IPS DF 6.9 (cell line): Measurements from ENCODE around the gene AHRR.

Source experiments
- DNase-seq: peaks from one replicate; pipeline ENCODE4 v3.0.0-alpha.2; 2013; ENCODE audit warnings: low read depth, low spot score
- H3K27ac ChIP-seq: one replicate; pipeline ENCODE4 v1.5.1; 2013; ENCODE audit warnings: low read length, control low read depth
- H3K27me3 ChIP-seq: 2 replicates; pipeline ENCODE4 v1.6.1; 2013; ENCODE audit warnings: mild to moderate bottlenecking, low read length; ENCODE audit not compliant: control insufficient read depth, insufficient read depth
- H3K36me3 ChIP-seq: 2 replicates; pipeline ENCODE4 v1.6.1; 2013; ENCODE audit warnings: low read length; ENCODE audit not compliant: control insufficient read depth, insufficient read depth
- H3K4me1 ChIP-seq: 2 replicates; pipeline ENCODE4 v1.6.1; 2013; ENCODE audit warnings: low read length; ENCODE audit not compliant: control insufficient read depth, insufficient read depth
- H3K4me3 ChIP-seq: 2 replicates; pipeline ENCODE4 v1.5.1; 2013; ENCODE audit warnings: mild to moderate bottlenecking, low read length
- H3K9me3 ChIP-seq: 2 replicates; pipeline ENCODE4 v1.6.1; 2013; ENCODE audit warnings: low read length, inconsistent platforms; ENCODE audit not compliant: control insufficient read depth, insufficient read depth
- WGBS: extraction: QIAGEN DNeasy Blood & Tissue Kit; methylation state at CpG from one replicate; pipeline ENCODE4 v1.1.7; 2013; ENCODE audit warnings: mixed read lengths, missing lambda C conversion rate; ENCODE audit not compliant: insufficient read length, insufficient coverage; 5-methylcytosine and 5-hydroxymethylcytosine counted together

AHRR gene

DNA sequence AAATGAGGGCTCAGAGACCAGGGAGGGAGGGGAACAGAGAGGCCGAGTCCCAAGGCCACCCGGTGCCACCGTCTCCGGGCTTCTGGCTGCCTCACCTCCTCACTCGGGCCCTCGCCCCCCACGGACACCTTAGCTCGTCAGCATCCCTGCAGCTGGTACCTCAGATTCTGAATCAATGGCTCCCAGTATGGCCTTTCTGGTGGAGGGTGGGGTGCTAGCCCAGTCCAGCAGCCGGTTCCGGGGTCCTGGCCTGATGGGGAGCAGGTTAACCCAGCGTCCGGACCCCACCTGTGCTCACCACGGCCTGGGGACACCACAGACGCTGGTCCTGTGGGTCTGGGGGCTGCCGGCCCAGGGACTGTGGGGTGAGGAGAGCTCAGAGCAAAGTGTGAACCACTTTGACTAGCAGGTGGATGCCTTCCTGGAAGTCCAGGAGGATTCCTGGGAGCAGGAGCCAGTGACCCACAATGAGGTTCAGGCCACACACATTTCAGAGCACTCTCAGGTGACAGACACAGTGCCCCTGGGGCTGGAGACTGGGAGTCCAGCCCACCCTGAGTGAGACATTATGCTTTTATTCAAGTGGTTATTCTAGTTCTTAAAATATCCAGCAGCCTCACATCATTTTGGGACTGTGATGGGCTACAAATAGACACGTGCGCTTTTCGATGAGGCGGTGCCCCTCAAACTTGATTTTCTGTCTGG lies 53.3 kb downstream of the AHRR start:
- no peak overlapping the region; the same call in 1 of the 2 replicates for H3K4me3 ChIP-seq
- no CpG with 5 or more reads among the region's 19 CpGs for WGBS
- H3K36me3 ChIP-seq = no peaks in the 10 kb centered on the region; the same call in 1 of the 2 replicates
- no peaks in the 10 kb centered on the region; the same call in 1 of the 2 replicates for H3K4me1 ChIP-seq
- peaks cover 5% of the 10 kb centered on the region; the same call in 1 of the 2 replicates for H3K27me3 ChIP-seq
- no peak for DNase-seq
- no peaks in the 10 kb centered on the region for H3K9me3 ChIP-seq
- no peak overlapping the region for H3K27ac ChIP-seq

DNA sequence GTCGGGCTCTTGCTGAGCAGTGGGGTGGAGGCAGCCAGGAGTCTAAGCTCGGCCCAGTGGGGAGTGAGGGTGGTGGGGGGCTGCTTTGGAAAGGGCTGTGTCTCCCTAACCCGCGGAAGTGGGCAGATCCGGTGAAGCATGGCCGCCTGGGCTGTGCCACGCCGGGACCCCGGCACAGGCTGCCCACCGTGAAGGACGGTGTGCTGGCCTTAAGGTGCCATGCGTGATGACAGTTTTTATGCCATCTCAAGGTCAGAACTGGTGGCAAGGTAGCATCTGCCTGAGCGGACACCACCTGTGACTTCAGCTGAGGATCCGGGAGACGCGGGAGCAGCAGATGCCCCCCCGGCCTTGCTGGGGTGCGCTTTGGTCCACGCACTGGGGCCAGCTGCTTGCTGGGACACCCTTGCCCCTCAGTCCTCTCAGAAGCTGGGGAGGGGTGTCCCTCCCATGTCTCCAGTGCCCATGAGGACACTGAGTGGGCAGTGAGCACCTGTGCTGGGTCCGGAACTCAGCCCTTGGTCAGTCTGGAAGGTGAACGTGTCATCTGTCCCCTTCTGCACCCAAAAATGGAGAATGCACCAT lies 53.9 kb downstream of the AHRR start:
- H3K36me3 ChIP-seq = no peaks in the 10 kb centered on the region; the same call in 1 of the 2 replicates
- peaks cover 5% of the 10 kb centered on the region; the same call in 1 of the 2 replicates for H3K27me3 ChIP-seq
- no peaks in the 10 kb centered on the region for H3K9me3 ChIP-seq
- H3K4me1 ChIP-seq = no peaks in the 10 kb centered on the region; the same call in 1 of the 2 replicates
- no peak overlapping the region for H3K4me3 ChIP-seq
- WGBS = no CpG with 5 or more reads among the region's 21 CpGs
- DNase-seq = no peak
- no peak overlapping the region for H3K27ac ChIP-seq

DNA sequence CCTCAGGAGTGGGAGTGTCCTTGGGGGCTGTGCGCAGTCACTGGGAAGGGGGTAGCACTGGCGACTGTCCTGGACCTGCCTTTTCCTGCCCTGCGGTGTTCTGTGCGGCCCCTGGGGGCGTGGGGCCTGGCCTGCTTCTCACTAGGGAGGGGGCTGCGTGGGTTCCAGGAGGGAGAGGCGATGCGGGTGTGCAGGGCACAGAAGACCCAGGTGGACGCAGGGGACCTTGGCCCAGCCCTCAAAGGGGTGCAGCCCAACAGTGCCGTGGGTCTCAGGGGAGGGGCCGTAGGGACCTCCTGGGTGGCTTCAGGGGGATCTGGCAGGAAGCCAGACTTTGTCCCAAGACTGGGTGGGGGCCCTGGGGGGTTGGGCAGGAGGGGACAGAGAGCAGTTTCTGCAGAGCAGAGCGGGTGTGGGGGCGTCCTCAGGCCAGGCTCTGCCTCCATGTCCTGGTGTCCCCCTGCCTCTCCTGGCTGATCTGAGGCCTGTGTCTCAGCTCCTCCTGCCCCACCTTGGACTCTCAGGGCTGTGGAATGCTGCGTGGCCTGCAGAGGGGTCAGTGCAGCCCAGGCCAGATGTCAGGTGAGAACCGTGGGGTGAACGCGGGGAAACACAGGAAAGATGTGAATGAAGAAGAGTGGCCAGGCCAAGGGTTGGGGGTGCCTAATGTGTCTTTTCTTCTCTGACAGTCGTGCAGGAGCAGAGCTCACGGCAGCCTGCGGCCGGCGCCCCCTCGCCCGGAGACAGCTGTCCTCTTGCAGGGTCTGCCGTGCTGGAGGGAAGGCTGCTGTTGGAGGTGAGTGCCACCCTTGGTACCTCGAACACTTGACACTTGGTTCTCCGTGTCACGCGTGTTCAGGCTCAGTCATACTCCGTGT lies 54.6 kb downstream of the AHRR start:
- no peak for DNase-seq
- H3K4me1 ChIP-seq = no peaks in the 10 kb centered on the region; the same call in 1 of the 2 replicates

DNA sequence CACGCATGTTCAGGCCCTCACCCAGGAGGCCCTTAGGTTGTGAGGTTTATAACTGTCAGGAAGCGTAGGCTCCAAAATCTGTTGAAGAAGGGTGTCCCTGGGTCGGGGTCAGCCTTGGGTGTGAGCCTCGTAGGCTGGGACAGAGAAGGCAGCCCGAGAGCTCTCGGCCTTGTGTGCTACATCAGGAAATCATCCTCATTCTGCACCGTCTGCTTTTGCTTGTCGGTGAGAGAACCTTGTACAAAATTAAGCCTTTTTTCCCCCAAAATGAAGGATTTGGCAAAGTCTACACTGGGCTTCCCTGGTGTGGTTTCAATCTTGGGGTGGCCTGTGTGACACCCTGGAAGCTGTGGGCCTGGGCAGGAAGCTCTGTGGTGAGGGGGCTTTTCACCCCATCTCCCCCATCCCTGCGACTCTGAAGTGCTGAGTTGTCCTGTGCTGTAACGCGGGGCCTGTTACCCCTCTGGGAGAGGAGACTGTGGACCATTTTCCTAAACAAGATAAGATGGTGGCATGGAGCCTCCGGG lies 55.3 kb downstream of the AHRR start:
- DNase-seq = no peak
- H3K4me1 ChIP-seq = no peaks in the 10 kb centered on the region; the same call in 1 of the 2 replicates
- no peak overlapping the region for H3K27ac ChIP-seq
- no peaks in the 10 kb centered on the region; the same call in 1 of the 2 replicates for H3K36me3 ChIP-seq
- no peak overlapping the region for H3K4me3 ChIP-seq
- no CpG with 5 or more reads among the region's 12 CpGs for WGBS
- no peaks in the 10 kb centered on the region for H3K9me3 ChIP-seq
- H3K27me3 ChIP-seq = peaks cover 5% of the 10 kb centered on the region; the same call in 1 of the 2 replicates

More for the DNA sequence above, 54.6 kb downstream of the AHRR start:
- peaks cover 5% of the 10 kb centered on the region; the same call in 1 of the 2 replicates for H3K27me3 ChIP-seq
- H3K36me3 ChIP-seq = no peaks in the 10 kb centered on the region; the same call in 1 of the 2 replicates
- no peak overlapping the region for H3K4me3 ChIP-seq
- no CpG with 5 or more reads among the region's 30 CpGs for WGBS
- H3K27ac ChIP-seq = no peak overlapping the region
- no peaks in the 10 kb centered on the region for H3K9me3 ChIP-seq

DNA sequence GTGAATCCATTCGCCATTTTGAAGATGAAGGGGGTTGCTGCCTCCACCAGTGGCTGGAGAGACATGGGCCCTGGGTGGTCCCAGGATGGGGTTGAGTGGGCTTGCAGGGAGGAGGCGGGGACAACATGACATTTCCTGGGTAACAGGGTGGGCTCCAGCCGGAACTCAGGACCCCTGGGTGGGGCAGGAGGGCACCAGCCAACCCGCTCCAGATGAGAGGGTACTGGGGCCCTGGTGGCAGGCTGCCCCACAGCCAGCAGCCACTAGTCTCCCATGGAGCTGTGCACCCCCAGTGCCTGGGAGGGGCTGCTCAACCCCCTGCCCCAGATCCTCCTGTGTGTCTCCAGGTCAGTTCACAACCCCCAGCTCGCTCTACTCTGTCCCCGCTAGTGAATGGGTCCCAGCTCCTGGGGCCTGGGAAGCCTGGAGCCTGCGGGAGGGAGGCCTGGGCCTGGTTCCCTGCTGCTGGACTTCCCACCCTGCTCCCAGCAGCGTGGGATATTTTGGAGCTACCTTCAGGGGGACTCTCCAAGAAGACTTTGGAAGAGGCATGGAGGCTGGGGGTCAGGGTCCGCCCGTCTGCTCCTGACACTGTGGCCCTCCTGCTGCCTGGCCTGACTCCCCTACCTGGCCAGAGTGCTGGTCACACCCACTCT lies 55.9 kb downstream of the AHRR start:
- DNase-seq = no peak
- no peak overlapping the region for H3K27ac ChIP-seq
- H3K4me1 ChIP-seq = no peaks in the 10 kb centered on the region; the same call in 1 of the 2 replicates
- H3K4me3 ChIP-seq = no peak overlapping the region
- peaks cover 5% of the 10 kb centered on the region; the same call in 1 of the 2 replicates for H3K27me3 ChIP-seq
- H3K9me3 ChIP-seq = no peaks in the 10 kb centered on the region
- no peaks in the 10 kb centered on the region; the same call in 1 of the 2 replicates for H3K36me3 ChIP-seq
- no CpG with 5 or more reads among the region's 10 CpGs for WGBS

DNA sequence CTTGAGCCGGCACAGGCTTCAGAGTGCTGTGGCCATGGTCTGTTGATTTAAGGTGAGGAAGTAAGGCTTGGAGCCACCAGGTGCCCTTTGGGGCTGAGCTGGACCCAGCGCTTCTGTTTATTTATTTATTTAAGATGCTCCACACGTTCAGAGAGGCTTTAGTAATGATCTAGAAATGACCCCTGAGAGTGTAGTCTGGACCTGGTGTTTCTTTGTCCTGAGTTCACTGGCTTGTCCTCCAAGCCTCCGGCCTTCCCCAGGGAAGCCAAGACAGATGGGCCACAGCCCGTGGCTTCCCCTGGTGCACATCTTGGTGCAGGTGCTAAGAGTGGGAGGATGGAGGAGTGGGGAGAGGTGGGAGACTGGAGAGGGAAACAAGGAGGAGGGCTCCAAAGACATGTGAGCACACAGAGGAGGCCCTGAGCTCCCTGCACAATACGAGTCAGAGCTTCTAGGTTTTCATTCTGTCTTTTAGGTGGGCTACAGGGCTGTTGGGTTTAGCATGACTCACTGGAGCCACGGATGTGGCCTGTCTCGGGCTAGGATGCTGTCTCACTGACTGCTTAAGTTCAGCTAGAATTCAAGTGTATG lies 56.9 kb downstream of the AHRR start:
- H3K27ac ChIP-seq = no peak overlapping the region

DNA sequence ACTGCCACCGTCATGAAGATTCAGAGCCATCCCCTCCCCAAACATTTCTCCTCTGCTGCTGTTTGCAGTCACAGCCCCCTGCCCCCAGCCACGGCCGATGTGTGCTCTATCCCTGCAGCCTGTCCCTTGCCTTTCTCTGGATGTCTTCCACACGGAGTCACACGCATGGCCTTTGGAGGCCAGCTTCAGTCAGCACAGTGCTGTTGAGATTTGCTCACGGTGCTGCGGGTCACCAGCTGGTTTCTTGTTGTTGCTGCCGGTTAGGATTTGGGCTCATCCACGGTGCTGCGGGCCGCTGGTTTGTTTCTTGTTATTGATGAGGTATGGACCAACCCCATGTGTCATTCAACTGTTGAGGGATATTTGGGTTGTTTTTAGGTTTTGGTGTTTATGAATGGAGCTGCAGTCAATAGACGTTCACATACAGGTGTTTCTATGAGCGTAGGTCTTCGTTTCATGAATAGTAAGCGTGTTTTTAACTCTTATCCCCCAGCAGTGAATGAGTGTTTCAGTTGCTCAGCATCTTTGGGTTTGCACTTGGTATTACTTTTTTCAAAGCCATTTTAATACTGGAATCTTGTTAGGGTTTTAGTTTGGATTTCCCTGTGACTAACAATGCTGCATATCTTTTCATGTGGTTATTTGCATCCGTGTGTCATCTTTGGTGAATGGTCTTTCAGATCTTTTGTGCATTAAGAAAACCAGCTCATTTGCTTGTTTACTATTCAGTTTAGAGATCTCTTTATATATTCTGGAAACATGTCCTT lies 57.6 kb downstream of the AHRR start:
- H3K36me3 ChIP-seq = no peaks in the 10 kb centered on the region; the same call in 1 of the 2 replicates
- no peaks in the 10 kb centered on the region; the same call in 1 of the 2 replicates for H3K4me1 ChIP-seq
- H3K27ac ChIP-seq = no peak overlapping the region
- H3K4me3 ChIP-seq = no peak overlapping the region
- no peak for DNase-seq
- no CpG with 5 or more reads among the region's 16 CpGs for WGBS
- no peaks in the 10 kb centered on the region for H3K9me3 ChIP-seq
- peaks cover 4% of the 10 kb centered on the region; the same call in 1 of the 2 replicates for H3K27me3 ChIP-seq

More for the DNA sequence above, 56.9 kb downstream of the AHRR start:
- Histone ChIP-seq H3K27me3 (peaks cover 5% of the 10 kb centered on the region; the same call in 1 of the 2 replicates), H3K9me3 (no peaks in the 10 kb centered on the region), H3K4me3 (no peak overlapping the region), H3K4me1 (no peaks in the 10 kb centered on the region; the same call in 1 of the 2 replicates), H3K36me3 (no peaks in the 10 kb centered on the region; the same call in 1 of the 2 replicates)
- DNase-seq = no peak
- no CpG with 5 or more reads among the region's 8 CpGs for WGBS

DNA sequence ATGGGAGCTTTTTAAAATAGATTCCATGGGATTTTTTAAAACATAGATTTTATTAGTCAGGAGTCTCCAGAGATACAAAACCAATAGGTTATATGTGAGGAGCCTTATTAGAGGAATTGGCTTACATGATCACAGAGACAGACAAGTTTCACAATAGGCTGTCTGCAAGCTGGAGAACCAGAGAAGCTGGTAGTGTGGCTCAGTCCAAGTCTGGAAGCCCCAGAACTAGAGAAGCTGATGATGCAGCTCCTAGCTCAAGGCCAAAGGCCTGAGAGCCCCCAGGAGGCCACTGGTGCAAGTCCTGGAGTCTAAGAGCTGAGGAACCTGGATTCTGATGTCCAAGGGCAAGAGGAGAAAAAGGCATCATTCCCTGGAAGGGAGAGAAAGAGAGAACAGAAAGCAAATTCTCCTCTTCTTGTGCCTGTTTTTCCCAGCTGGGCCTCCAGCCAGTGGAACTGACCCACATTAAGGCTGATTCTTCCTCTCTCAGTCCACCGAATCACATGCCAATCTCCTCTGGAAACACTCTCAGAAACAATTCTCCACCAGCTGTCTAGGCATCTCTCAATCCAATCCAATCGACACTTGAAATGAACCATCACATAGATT lies 59.3 kb downstream of the AHRR start:
- no peaks in the 10 kb centered on the region for H3K9me3 ChIP-seq
- no peaks in the 10 kb centered on the region for H3K36me3 ChIP-seq
- H3K4me1 ChIP-seq = no peaks in the 10 kb centered on the region; the same call in 1 of the 2 replicates
- no CpG with 5 or more reads among the region's 2 CpGs for WGBS
- no peak overlapping the region for H3K27ac ChIP-seq
- no peaks in the 10 kb centered on the region for H3K27me3 ChIP-seq
- no peak for DNase-seq
- no peak overlapping the region for H3K4me3 ChIP-seq

DNA sequence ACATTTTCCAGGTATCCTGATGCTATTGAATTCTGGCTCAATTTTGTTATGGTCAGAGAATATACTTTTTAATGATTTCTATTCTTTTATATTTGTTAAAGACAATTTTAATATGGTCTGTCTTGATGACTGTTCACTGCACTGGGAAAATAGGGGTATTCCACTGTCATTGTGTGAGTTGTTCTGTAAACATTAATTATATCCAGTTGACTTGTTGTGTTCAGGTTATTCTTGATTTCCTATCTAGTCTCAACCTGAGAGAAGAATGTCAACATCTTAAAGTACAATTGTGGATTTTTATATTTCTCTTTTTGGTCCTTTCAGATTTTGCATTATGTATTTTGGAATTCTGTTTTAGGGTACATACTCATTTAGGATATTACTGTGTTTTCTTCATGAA lies 61.6 kb downstream of the AHRR start:
- Histone ChIP-seq H3K4me3 (no peak overlapping the region), H3K36me3 (no peaks in the 10 kb centered on the region), H3K27ac (no peak overlapping the region), H3K4me1 (no peaks in the 10 kb centered on the region), H3K27me3 (no peaks in the 10 kb centered on the region), H3K9me3 (no peaks in the 10 kb centered on the region)
- no peak for DNase-seq
